GM12865 (cell line): ENCODE results near the gene SAV1.

ENCODE experiments used
- DNase-seq: peaks from one replicate; pipeline ENCODE4 v3.0.0; 2010; ENCODE audit warnings: low read depth
- H3K4me3 ChIP-seq: 2 replicates; pipeline ENCODE4 v1.5.1; 2011; ENCODE audit warnings: mild to moderate bottlenecking, low read depth, low read length, control low read depth
- CTCF ChIP-seq: IDR thresholded peaks from 2 replicates; pipeline ENCODE4 v1.5.1; 2011; ENCODE audit warnings: low read length, control low read depth, low read depth, inconsistent platforms; ENCODE audit not compliant: insufficient read depth; ENCODE audit errors: missing control alignments

SAV1 gene

DNA sequence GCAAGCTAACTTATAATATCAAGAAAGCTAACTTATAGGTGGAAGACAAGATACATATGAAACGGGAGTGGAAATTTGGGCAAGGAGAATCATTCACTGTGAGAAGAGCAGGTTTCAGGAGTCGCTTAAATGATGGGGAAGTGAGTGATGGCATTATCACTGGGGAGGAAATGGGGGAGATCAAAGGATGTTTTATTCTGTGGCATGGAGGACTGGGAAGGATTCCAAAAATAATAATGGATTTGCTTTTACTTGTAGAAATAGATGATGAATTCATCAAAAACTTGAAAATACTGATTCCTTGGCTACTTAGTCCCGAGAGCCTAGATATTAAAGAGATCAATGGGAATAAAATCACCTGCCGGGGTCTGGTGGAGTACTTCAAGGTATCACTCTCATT lies 47.8 kb downstream of the SAV1 start:
- DNase-seq: no peak
- TF ChIP-seq CTCF: no peak
- H3K4me3 ChIP-seq: no peak overlapping the region

DNA sequence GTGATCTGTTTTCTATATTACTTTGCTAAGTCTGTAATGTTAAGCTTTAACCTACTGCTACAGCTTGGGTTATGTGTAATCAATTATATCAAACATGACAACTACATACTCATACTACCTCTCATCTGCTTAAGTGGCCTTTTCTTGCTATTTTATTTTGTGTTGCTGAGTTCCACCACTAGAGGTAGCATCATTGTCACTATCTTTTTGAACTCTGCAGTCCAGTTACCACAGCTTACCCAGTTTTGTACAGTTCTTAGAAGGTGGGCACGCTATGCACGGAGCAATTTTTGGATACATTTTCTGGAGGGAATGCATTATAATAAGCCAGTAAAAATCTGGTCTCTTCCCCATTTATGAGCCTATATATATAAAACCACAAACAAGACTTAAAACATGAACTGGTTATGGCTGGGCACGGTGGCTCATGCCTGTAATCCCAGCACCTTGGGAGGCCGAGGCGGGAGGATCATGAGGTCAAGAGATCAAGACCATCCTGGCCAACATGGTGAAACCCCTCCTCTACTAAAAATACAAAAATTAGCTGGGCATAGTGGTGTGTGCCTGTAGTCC lies 48.5 kb downstream of the SAV1 start:
- TF ChIP-seq CTCF: peak; percentile 70
- DNase-seq: peak; percentile 66
- no peak overlapping the region for H3K4me3 ChIP-seq

GRCh38 chr14:50616275-50616674 lies 51.8 kb downstream of the SAV1 start:
- no peak for TF ChIP-seq CTCF
- no peak overlapping the region for H3K4me3 ChIP-seq
- DNase-seq: no peak

DNA sequence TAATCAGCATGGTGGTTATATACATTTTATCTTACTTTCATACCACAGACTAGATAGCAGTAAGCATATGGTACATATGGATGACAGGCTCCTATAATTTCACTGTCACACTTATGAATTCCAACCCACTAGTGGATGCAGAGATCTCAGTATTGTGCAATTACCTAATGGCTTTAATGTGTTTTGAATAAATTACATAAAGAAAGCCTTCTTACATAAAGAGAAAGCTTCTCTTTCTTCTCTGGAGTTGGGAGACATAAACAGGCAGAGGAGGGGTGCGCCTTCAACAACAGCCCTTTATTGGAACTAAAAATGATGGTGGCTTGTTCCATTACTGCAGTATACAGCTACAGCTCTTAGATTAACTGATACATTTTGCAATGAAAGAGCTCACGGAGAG lies 52.6 kb downstream of the SAV1 start:
- no peak for TF ChIP-seq CTCF
- no peak overlapping the region for H3K4me3 ChIP-seq
- no peak for DNase-seq

GRCh38 chr14:50615056-50615455 lies 53.0 kb downstream of the SAV1 start:
- H3K4me3 ChIP-seq: no peak overlapping the region
- no peak for DNase-seq
- no peak for TF ChIP-seq CTCF

- DNase-seq: no peak
- no peak overlapping the region for H3K4me3 ChIP-seq
- no peak for TF ChIP-seq CTCF
Measured at GRCh38 chr14:50612806-50613205, 55.3 kb downstream of the SAV1 start.

DNA sequence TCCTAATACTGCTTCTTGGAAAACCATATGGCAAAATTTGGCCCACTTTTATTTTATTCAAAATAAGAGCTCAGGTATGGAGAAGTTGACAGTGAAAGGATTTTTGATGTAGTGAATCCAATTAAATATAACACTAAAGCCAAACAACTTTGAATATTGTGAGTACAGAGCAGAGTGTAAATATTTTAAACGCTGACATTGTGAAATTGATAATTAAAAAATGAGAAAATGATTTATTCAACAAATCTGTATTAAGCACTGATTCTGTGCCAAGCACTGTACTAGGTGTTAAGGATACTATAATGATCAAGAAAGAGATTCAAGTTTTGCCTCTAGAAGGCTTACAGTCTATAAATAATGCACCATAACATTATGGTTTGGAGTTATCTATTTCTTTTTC lies 57.6 kb downstream of the SAV1 start:
- H3K4me3 ChIP-seq: no peak overlapping the region
- no peak for TF ChIP-seq CTCF
- DNase-seq: no peak
